ENCODE measurements around the gene CDA. TPM values are rescaled to one million over a fixed set of nuclear protein-coding genes. Genes with fewer than 3 reads are reported as not detected.

CDA gene
- total RNA-seq, 1 donor from 2014 or later = not detected

DNA sequence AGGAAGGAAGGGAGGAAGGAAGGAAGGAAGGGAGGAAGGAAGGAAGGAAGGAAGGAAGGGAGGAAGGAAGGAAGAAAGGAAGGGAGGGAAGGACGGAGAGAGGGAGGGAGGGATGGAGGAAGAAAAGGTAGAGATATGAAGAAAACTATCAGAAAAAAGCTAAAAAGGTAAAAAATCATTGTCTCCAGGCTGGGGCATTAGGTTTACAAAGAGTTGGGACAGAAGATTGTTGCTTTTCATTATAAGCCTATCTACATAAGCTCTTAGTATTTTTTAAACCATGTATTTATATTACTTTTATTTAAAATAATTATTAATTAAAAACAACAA, 37.2 kb downstream of the CDA start:
- DNase-seq (ENCODE audit: low read depth, low spot score) = no peak
- Mint-ChIP-seq H3K9me3 (peaks cover 5% of the 10 kb centered on the region), H3K4me3 (no peak overlapping the region), H3K4me1 (peaks cover 9% of the 10 kb centered on the region), H3K27ac (ENCODE audit: unreplicated experiment) (no peak overlapping the region), H3K36me3 (ENCODE audit: low read depth) (no peaks in the 10 kb centered on the region), H3K27me3 (ENCODE audit: low read depth) (peaks cover 21% of the 10 kb centered on the region)
- TF ChIP-seq, protein P1, sequence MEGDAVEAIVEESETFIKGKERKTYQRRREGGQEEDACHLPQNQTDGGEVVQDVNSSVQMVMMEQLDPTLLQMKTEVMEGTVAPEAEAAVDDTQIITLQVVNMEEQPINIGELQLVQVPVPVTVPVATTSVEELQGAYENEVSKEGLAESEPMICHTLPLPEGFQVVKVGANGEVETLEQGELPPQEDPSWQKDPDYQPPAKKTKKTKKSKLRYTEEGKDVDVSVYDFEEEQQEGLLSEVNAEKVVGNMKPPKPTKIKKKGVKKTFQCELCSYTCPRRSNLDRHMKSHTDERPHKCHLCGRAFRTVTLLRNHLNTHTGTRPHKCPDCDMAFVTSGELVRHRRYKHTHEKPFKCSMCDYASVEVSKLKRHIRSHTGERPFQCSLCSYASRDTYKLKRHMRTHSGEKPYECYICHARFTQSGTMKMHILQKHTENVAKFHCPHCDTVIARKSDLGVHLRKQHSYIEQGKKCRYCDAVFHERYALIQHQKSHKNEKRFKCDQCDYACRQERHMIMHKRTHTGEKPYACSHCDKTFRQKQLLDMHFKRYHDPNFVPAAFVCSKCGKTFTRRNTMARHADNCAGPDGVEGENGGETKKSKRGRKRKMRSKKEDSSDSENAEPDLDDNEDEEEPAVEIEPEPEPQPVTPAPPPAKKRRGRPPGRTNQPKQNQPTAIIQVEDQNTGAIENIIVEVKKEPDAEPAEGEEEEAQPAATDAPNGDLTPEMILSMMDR (conservative IDR thresholded peaks at IDR 0.05) = no peak

DNA sequence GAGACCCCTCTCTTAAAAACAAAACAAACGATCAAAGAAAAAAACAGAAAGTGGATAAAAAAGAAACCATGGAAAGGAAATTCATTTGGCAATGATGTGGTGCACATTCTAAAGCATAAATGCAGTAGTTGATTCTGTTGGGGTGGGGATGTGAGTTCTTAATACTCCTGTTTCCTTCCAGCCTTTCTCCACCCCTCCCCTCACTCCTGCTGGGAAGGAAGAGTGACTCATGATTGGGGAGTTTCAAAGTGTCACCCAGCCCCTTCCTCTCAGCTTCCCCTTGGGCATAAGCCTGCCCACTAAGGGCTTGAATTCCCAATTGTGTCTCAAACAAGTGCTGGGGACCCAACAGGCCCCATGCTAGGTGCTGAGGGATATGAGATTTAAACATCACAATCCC, 37.6 kb downstream of the CDA start:
- Mint-ChIP-seq H3K27ac (ENCODE audit: unreplicated experiment) (no peak overlapping the region), H3K4me1 (peaks cover 9% of the 10 kb centered on the region), H3K9me3 (peaks cover 5% of the 10 kb centered on the region), H3K36me3 (ENCODE audit: low read depth) (no peaks in the 10 kb centered on the region), H3K4me3 (no peak overlapping the region), H3K27me3 (ENCODE audit: low read depth) (peaks cover 21% of the 10 kb centered on the region)
- TF ChIP-seq, protein P1 (conservative IDR thresholded peaks at IDR 0.05) = no peak
- no peak for DNase-seq (ENCODE audit: low read depth, low spot score)

DNA sequence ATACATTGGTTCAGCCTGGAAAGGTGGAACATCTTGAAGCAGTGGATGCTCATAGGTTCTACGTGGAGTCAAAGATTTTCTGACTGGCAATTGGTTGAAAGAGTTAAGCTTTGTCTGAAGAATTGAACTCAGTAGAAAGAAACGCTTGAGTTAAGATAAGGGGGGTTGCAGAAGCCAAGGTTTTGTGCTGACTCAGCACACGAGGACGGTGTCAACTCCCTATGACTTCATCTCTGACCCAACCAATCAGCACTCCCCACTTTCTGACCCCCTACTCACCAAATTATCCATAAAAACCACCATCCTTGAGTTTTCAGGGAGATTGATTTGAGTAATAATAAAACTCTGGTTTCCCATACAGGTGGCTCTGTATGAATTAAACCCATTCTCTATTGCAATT, 41.8 kb downstream of the CDA start:
- no peak overlapping the region for H3K27ac Mint-ChIP-seq (ENCODE audit: unreplicated experiment)
- H3K27me3 Mint-ChIP-seq (ENCODE audit: low read depth) = peaks cover 18% of the 10 kb centered on the region
- TF ChIP-seq, protein P1 (conservative IDR thresholded peaks at IDR 0.05) = no peak
- H3K9me3 Mint-ChIP-seq = peaks cover 5% of the 10 kb centered on the region
- H3K4me1 Mint-ChIP-seq = peaks cover 28% of the 10 kb centered on the region
- DNase-seq (ENCODE audit: low read depth, low spot score) = no peak
- H3K4me3 Mint-ChIP-seq = peak overlapping the region; percentile 81
- no peaks in the 10 kb centered on the region for H3K36me3 Mint-ChIP-seq (ENCODE audit: low read depth)

DNA sequence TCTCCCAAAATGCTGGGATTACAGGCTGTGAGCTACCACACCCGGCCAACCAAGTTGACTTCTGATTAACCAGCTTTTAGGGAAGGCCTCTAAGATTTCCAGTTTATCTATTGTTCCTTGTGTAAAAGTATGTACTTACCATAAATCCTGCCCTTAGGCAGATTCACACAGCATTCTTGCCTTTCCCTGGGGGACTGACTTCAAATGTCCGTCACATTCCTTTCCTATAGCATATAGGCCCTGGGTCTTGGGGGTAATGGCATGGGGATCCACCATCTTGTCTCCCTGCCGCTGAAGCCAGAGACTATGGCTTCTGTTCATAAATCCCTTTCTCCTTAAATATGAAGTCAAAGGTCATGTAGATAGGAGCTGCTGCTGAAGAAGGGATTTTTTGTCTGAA, 43.5 kb downstream of the CDA start:
- H3K4me1 Mint-ChIP-seq = peaks cover 25% of the 10 kb centered on the region
- peaks cover 7% of the 10 kb centered on the region for H3K27me3 Mint-ChIP-seq (ENCODE audit: low read depth)
- TF ChIP-seq, protein P1 (conservative IDR thresholded peaks at IDR 0.05) = no peak
- H3K36me3 Mint-ChIP-seq (ENCODE audit: low read depth) = no peaks in the 10 kb centered on the region
- H3K9me3 Mint-ChIP-seq = peaks cover 5% of the 10 kb centered on the region
- H3K4me3 Mint-ChIP-seq = peak overlapping the region; percentile 85
- H3K27ac Mint-ChIP-seq (ENCODE audit: unreplicated experiment) = no peak overlapping the region
- DNase-seq (ENCODE audit: low read depth, low spot score) = no peak

DNA sequence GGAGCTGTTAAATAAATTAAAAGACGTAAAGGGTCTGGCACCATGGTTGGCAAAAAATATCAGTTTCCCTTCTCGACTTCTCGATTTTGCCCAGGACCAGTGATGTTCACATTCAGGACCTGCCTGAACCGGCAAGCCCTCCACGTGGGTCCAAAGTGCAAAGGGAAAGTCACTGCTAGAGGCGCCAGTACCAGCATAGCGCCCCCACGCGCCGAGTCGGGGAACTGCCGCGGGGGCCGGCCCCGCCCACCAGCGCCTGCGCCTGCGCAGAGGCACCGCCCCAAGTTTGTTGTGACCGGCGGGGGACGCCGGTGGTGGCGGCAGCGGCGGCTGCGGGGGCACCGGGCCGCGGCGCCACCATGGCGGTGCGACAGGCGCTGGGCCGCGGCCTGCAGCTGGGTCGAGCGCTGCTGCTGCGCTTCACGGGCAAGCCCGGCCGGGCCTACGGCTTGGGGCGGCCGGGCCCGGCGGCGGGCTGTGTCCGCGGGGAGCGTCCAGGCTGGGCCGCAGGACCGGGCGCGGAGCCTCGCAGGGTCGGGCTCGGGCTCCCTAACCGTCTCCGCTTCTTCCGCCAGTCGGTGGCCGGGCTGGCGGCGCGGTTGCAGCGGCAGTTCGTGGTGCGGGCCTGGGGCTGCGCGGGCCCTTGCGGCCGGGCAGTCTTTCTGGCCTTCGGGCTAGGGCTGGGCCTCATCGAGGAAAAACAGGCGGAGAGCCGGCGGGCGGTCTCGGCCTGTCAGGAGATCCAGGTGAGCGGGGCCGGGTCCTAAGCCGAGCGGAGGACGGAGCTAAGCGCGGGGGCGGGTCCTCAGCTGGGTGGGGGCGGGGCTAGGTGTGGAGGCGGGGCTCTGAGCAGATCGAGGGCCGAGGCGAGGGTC, 44.5 kb downstream of the CDA start, which contains the start of gene PINK1:
PINK1 (plus strand) TSS at position 269 of the 875 bp plus-strand sequence; CDS start at position 360, 91 bp downstream.
- Mint-ChIP-seq H3K27me3 (ENCODE audit: low read depth) (peaks cover 4% of the 10 kb centered on the region), H3K4me1 (peaks cover 19% of the 10 kb centered on the region)

More for the DNA sequence above, 44.5 kb downstream of the CDA start, which contains the start of gene PINK1:
- TF ChIP-seq, protein P1 (conservative IDR thresholded peaks at IDR 0.05) = peak; percentile 99
- DNase-seq (ENCODE audit: low read depth, low spot score) = peak; percentile 92
- H3K4me3 Mint-ChIP-seq = peak within 1 kb of the TSS; percentile 91
- H3K36me3 Mint-ChIP-seq (ENCODE audit: low read depth) = no peaks in the 10 kb centered on the region
- H3K27ac Mint-ChIP-seq (ENCODE audit: unreplicated experiment) = peak within 1 kb of the TSS; percentile 71
- H3K9me3 Mint-ChIP-seq = peaks cover 5% of the 10 kb centered on the region
